ENCODE data around the gene HSPG2.

HSPG2 gene

GRCh38 chr1:21891621-21892479 lies 45.3 kb downstream of the HSPG2 start:
- H3K4me3 ChIP-seq (IDR thresholded peaks at IDR 0.05; ENCODE audit: insufficient read depth, low read depth, low read length): no peak overlapping the region
- TF ChIP-seq CTCF (conservative IDR thresholded peaks at IDR 0.05; ENCODE audit: low read depth, low read length): no peak
- H3K27ac ChIP-seq: no peak overlapping the region
- H3K4me2 ChIP-seq: no peak overlapping the region
- no peaks in the 10 kb centered on the region for H3K36me3 ChIP-seq (ENCODE audit: insufficient read depth)
- no peaks in the 10 kb centered on the region for H3K4me1 ChIP-seq (ENCODE audit: low read depth, poor library complexity, severe bottlenecking)
- no peak overlapping the region for H2AFZ ChIP-seq (ENCODE audit: low read depth)
- no peaks in the 10 kb centered on the region; the same call in 1 of the 2 replicates for H3K27me3 ChIP-seq (ENCODE audit: insufficient read depth, low read depth)
- H3K79me2 ChIP-seq (ENCODE audit: insufficient read depth, low read depth): no peaks in the 10 kb centered on the region
- no peak overlapping the region for H3K9ac ChIP-seq
- no peaks in the 10 kb centered on the region for H4K20me1 ChIP-seq (ENCODE audit: insufficient read depth)

- Histone ChIP-seq H3K36me3 (ENCODE audit: insufficient read depth) (no peaks in the 10 kb centered on the region), H4K20me1 (ENCODE audit: insufficient read depth) (no peaks in the 10 kb centered on the region), H3K79me2 (ENCODE audit: insufficient read depth, low read depth) (no peaks in the 10 kb centered on the region), H3K27ac (no peak overlapping the region), H3K4me1 (ENCODE audit: low read depth, poor library complexity, severe bottlenecking) (no peaks in the 10 kb centered on the region), H3K27me3 (ENCODE audit: insufficient read depth, low read depth) (no peaks in the 10 kb centered on the region; the same call in 1 of the 2 replicates), H2AFZ (ENCODE audit: low read depth) (no peak overlapping the region), H3K9ac (no peak overlapping the region), H3K4me2 (no peak overlapping the region), H3K4me3 (IDR thresholded peaks at IDR 0.05; ENCODE audit: insufficient read depth, low read depth, low read length) (no peak overlapping the region)
- TF ChIP-seq CTCF (conservative IDR thresholded peaks at IDR 0.05; ENCODE audit: low read depth, low read length): no peak
Measured at GRCh38 chr1:21891081-21891480, 46.0 kb downstream of the HSPG2 start.

GRCh38 chr1:21888500-21888899 lies 48.6 kb downstream of the HSPG2 start:
- H3K79me2 ChIP-seq (ENCODE audit: insufficient read depth, low read depth): no peaks in the 10 kb centered on the region
- no peak overlapping the region for H3K27ac ChIP-seq
- H3K4me1 ChIP-seq (ENCODE audit: low read depth, poor library complexity, severe bottlenecking): no peaks in the 10 kb centered on the region
- no peak for TF ChIP-seq CTCF (conservative IDR thresholded peaks at IDR 0.05; ENCODE audit: low read depth, low read length)
- no peak overlapping the region for H3K4me3 ChIP-seq (IDR thresholded peaks at IDR 0.05; ENCODE audit: insufficient read depth, low read depth, low read length)
- H3K9ac ChIP-seq: no peak overlapping the region
- no peaks in the 10 kb centered on the region for H3K36me3 ChIP-seq (ENCODE audit: insufficient read depth)
- no peaks in the 10 kb centered on the region; the same call in 1 of the 2 replicates for H3K27me3 ChIP-seq (ENCODE audit: insufficient read depth, low read depth)
- no peak overlapping the region for H3K4me2 ChIP-seq
- no peaks in the 10 kb centered on the region for H4K20me1 ChIP-seq (ENCODE audit: insufficient read depth)
- H2AFZ ChIP-seq (ENCODE audit: low read depth): no peak overlapping the region

- no peaks in the 10 kb centered on the region for H3K4me1 ChIP-seq (ENCODE audit: low read depth, poor library complexity, severe bottlenecking)
- no peak for TF ChIP-seq CTCF (conservative IDR thresholded peaks at IDR 0.05; ENCODE audit: low read depth, low read length)
- H3K4me3 ChIP-seq (IDR thresholded peaks at IDR 0.05; ENCODE audit: insufficient read depth, low read depth, low read length): no peak overlapping the region
- H3K79me2 ChIP-seq (ENCODE audit: insufficient read depth, low read depth): no peaks in the 10 kb centered on the region
- no peak overlapping the region for H2AFZ ChIP-seq (ENCODE audit: low read depth)
- H3K27me3 ChIP-seq (ENCODE audit: insufficient read depth, low read depth): no peaks in the 10 kb centered on the region; the same call in 1 of the 2 replicates
- no peak overlapping the region for H3K9ac ChIP-seq
- no peak overlapping the region for H3K27ac ChIP-seq
- no peak overlapping the region for H3K4me2 ChIP-seq
- no peaks in the 10 kb centered on the region for H3K36me3 ChIP-seq (ENCODE audit: insufficient read depth)
- H4K20me1 ChIP-seq (ENCODE audit: insufficient read depth): no peaks in the 10 kb centered on the region
Measured at GRCh38 chr1:21887796-21888195, 49.3 kb downstream of the HSPG2 start.

All from KMS-11 (cell line).